Esophagus muscularis mucosa (tissue), 4 donors: ENCODE results near the gene GTPBP6. TPM values are rescaled to one million over a fixed set of nuclear protein-coding genes. Genes with fewer than 3 reads are reported as not detected.

ENCODE experiments used
- DNase-seq: peaks from one replicate; pipeline ENCODE4 v3.0.0-alpha.2; 2017; ENCODE audit errors: extremely low spot score
- H3K27ac ChIP-seq, 4 donors: fragments of 200-600 bp; sonication (generic); replicated peaks in 1 of 4; 1 replicate in 3 of 4; 2 replicates in 1 of 4; pipeline ENCODE4 v1.5.1; 2016 to 2019; ENCODE audit warnings: mild to moderate bottlenecking in 1 of 4
- H3K27me3 ChIP-seq, 4 donors: fragments of 200-600 bp; sonication (generic); one replicate each; pipeline versions ENCODE4 v1.5.1 to v1.6.0; 2016 to 2019
- H3K36me3 ChIP-seq, 4 donors: fragments of 200-600 bp; sonication (generic); one replicate each; pipeline ENCODE4 v1.5.1; 2016 to 2019
- H3K4me1 ChIP-seq, 4 donors: fragments of 200-600 bp; sonication (generic); one replicate each; pipeline ENCODE4 v1.5.1; 2016 to 2019
- H3K4me3 ChIP-seq, 4 donors: fragments of 200-600 bp; sonication (generic); 1 replicate in 2 of 4; 2 replicates in 2 of 4; pipeline ENCODE4 v1.5.1; 2016 to 2019; ENCODE audit warnings: mild to moderate bottlenecking in 4 of 4, moderate library complexity in 1 of 4
- H3K9me3 ChIP-seq, 4 donors: fragments of 200-600 bp; sonication (generic); 1 replicate in 3 of 4; 2 replicates in 1 of 4; pipeline ENCODE4 v1.5.1; 2016 to 2019
- EP300 ChIP-seq: sonication (generic); formaldehyde crosslinking; IDR thresholded peaks from one replicate; pipeline ENCODE4 v1.6.1; 2017; ENCODE audit warnings: antibody characterized with exemption
- POLR2A ChIP-seq: fragments of 450-650 bp; IDR thresholded peaks from one replicate; pipeline ENCODE4 v1.6.1; 2017; ENCODE audit warnings: antibody characterized with exemption, moderate library complexity, mild to moderate bottlenecking, low read depth
- POLR2AphosphoS5 ChIP-seq, 2 donors: sonication (generic); formaldehyde crosslinking; IDR thresholded peaks; one replicate each; pipeline ENCODE4 v1.6.1; 2017; ENCODE audit warnings: antibody characterized with exemption in 2 of 2
- WGBS: methylation state at CpG from one replicate; pipeline ENCODE4 v1.1.5; 2018; 5-methylcytosine and 5-hydroxymethylcytosine counted together
- intact Hi-C: fragments of 100-400 bp; cut with DNase I; formaldehyde crosslinking; loops from one replicate; pipeline ENCODE4 v1.15.1; 2023
- total RNA-seq, 4 donors: library from RNA; depleted of rRNA; stranded (reverse); fragments of >200 nt; gene quantifications; one replicate each; pipeline versions ENCODE4 v1.1.0 to v1.2.1, GENCODE V29; 2016
- TF ChIP-seq, protein P1 (sequence below), 3 experiments: fragments of 200-600 bp in 2 of 3; fragments of 450-650 bp in 1 of 3; sonication (generic) in 2 of 3; IDR thresholded peaks; one replicate each; pipeline ENCODE4 v1.5.1; 2017 to 2019; ENCODE audit warnings: antibody characterized with exemption in 3 of 3, mild to moderate bottlenecking in 2 of 3, moderate library complexity in 1 of 3

Gene GTPBP6
- total RNA-seq, 4 donors from 2014 or later = 31.6 to 61.4 (median 55.5) TPM

DNA sequence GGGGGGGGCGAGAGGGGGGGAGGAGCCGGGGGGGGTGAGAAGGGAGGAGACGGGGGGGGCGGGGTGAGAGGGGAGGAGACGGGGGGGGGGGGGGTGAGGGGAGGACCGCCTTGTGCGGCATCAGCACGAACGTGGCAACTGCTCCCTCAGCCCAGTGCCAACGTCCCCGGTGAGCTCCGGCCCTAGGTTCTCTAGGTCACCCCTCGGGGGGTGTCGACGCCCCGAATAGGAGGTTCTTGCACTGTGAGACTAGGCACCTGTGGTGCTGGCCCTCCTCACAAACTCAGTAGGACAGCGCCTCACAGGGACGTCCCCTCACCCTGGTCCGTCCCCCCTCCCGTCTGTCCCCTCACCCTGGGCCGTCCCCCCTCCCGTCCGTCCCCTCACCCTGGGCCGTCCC lies 21.5 kb upstream of the GTPBP6 start:
- Histone ChIP-seq H3K4me3 (no peak overlapping the region), H3K27ac (no peak overlapping the region), H3K4me1 (no peaks in the 10 kb centered on the region), H3K27me3 (no peaks in the 10 kb centered on the region), H3K36me3 (peaks cover 0 to 58% (median 31%) of the 10 kb centered on the region in 4 donors), H3K9me3 (no peaks in the 10 kb centered on the region)
- intact Hi-C loops = no loop called here
- no peak for TF ChIP-seq POLR2A
- TF ChIP-seq EP300 = no peak
- TF ChIP-seq, protein P1, sequence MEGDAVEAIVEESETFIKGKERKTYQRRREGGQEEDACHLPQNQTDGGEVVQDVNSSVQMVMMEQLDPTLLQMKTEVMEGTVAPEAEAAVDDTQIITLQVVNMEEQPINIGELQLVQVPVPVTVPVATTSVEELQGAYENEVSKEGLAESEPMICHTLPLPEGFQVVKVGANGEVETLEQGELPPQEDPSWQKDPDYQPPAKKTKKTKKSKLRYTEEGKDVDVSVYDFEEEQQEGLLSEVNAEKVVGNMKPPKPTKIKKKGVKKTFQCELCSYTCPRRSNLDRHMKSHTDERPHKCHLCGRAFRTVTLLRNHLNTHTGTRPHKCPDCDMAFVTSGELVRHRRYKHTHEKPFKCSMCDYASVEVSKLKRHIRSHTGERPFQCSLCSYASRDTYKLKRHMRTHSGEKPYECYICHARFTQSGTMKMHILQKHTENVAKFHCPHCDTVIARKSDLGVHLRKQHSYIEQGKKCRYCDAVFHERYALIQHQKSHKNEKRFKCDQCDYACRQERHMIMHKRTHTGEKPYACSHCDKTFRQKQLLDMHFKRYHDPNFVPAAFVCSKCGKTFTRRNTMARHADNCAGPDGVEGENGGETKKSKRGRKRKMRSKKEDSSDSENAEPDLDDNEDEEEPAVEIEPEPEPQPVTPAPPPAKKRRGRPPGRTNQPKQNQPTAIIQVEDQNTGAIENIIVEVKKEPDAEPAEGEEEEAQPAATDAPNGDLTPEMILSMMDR (IDR thresholded peaks at IDR 0.05) = no peak
- no peak for TF ChIP-seq POLR2AphosphoS5 (IDR thresholded peaks at IDR 0.05)
- 92% methylated on average over 16 of the region's 24 CpGs for WGBS
- no peak for DNase-seq

DNA sequence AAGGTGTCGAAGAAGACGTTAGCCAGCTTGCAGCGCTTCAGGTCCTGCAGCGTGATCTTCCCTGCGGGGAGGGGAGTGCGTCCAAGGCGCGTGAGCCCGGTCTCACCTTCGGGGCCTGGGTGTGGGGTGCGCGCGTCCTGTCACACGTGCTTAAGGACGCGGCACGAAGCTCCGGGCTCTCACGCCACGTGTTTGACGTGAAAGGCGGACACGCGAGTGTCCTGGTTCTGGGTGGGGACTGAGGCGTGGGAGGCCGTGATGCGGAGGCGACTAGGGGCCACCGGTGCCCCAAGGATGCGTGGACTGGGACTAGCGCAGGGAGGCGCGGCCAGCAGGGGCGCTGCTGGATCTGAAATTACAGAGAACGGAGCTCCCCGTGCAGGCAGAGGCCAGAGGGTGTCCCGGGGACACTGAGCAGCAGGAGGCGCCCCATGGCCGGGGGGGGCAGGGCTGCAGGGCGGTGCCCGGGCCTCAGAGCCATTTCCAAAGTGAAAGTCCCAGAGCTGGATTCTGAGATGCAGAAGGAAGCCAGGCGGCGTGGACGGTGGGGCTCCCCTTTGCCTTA lies 20.3 kb upstream of the GTPBP6 start:
- no peak for DNase-seq

DNA sequence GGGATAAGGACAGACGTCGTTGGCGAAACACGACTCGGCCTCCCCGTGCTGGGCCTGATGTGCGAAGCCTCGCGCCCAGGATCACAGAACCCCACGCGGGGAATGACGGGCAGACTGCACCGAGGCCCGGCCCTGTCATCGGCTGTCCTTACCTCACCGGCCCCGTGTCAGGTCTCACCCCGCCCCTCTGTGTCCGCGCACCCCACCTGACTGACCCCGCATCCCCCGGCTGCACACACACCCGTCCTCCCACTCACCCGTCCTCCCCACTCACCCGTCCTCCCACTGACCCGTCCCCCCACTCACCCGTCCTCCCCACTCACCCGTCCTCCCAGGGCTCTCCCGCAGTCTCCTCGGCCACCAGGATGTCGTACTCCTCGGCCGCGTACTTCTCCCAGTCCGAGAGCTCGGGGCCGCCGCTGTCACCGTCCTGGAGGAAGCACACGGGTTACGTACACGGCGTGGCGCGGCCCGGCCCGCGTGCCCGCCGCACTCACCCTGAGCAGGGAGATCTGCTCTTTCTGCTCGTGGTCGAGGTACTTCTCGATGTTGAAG lies 19.8 kb upstream of the GTPBP6 start:
- Histone ChIP-seq H3K27me3 (no peaks in the 10 kb centered on the region), H3K9me3 (no peaks in the 10 kb centered on the region), H3K36me3 (peaks cover 0 to 66% (median 29%) of the 10 kb centered on the region in 4 donors), H3K4me1 (no peaks in the 10 kb centered on the region), H3K27ac (no peak overlapping the region), H3K4me3 (no peak overlapping the region)
- DNase-seq = no peak
- intact Hi-C loops = no loop called here
- WGBS = 95% methylated on average over 46 of the region's 53 CpGs
- TF ChIP-seq EP300 = no peak
- TF ChIP-seq, protein P1 (IDR thresholded peaks at IDR 0.05) = no peak
- TF ChIP-seq POLR2A = no peak
- TF ChIP-seq POLR2AphosphoS5 (IDR thresholded peaks at IDR 0.05) = no peak

More for the DNA sequence above, 20.3 kb upstream of the GTPBP6 start:
- H3K36me3 ChIP-seq = peaks cover 0 to 60% (median 24%) of the 10 kb centered on the region in 4 donors
- TF ChIP-seq POLR2AphosphoS5 (IDR thresholded peaks at IDR 0.05) = no peak
- no peak for TF ChIP-seq EP300
- TF ChIP-seq POLR2A = no peak
- TF ChIP-seq, protein P1 (IDR thresholded peaks at IDR 0.05) = no peak
- H3K9me3 ChIP-seq = no peaks in the 10 kb centered on the region
- no peaks in the 10 kb centered on the region for H3K27me3 ChIP-seq
- no peaks in the 10 kb centered on the region for H3K4me1 ChIP-seq
- intact Hi-C loops = no loop called here
- no peak overlapping the region for H3K27ac ChIP-seq
- H3K4me3 ChIP-seq = no peak overlapping the region
- WGBS = 96% methylated on average over 37 of the region's 44 CpGs

DNA sequence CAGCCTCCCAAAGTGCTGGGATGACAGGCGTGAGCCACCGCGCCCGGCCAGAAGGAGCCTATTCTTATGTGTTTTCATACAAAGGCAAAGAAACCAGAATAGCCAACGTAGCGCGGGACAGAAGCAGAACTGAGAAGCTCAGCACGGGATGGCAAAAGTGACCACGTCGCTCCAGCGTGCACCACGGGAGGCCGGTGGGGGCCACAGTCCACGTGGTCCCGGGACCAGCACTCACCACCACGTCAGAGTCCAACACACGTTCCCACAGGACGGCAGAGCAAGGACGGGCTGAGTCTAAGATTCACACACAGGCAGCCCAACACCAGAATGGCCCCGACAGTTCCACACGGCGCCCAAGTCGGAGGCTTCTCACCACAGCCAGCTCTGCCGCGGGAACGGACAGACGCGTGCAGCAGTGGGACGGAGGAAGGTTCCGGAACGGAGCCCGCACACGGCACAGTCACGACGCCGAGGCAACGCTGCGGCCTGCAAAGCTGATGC lies 18.8 kb upstream of the GTPBP6 start:
- no peak overlapping the region for H3K4me3 ChIP-seq
- TF ChIP-seq, protein P1 (IDR thresholded peaks at IDR 0.05) = no peak
- no peak for TF ChIP-seq POLR2A
- TF ChIP-seq POLR2AphosphoS5 (IDR thresholded peaks at IDR 0.05) = no peak
- no peak for TF ChIP-seq EP300
- no peak overlapping the region for H3K27ac ChIP-seq
- 85% methylated on average over 36 of the region's 38 CpGs for WGBS
- H3K27me3 ChIP-seq = peaks cover 0 to 7% (median 0%) of the 10 kb centered on the region in 4 donors
- peaks cover 0 to 74% (median 36%) of the 10 kb centered on the region in 4 donors for H3K36me3 ChIP-seq
- DNase-seq = no peak
- H3K9me3 ChIP-seq = no peaks in the 10 kb centered on the region
- intact Hi-C loops = no loop called here
- no peaks in the 10 kb centered on the region for H3K4me1 ChIP-seq

DNA sequence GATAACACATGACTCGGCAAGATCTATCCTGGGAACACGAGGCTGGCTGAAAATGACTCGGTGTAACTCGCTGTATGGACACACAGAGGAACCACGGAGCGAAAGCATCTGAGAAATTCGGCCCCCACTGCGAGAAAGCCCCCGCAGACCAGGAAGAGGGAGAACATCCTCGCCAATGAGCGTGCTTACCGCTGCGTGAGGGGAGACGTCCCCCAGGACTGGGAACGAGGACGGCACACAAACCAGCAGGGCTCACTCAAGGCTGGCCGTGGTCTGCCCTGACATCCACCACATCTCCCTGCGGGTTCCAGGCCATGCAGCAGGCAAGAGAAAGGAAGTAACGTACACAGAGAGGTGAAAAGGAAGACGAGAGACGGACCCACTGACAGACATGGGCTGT lies 17.6 kb upstream of the GTPBP6 start:
- H3K4me1 ChIP-seq = peaks cover 5 to 7% (median 6%) of the 10 kb centered on the region in 4 donors
- H3K4me3 ChIP-seq = no peak overlapping the region
- 90% methylated on average over 19 of the region's 21 CpGs for WGBS
- intact Hi-C loops = no loop called here
- no peak for TF ChIP-seq EP300
- TF ChIP-seq POLR2A = no peak
- TF ChIP-seq, protein P1 (IDR thresholded peaks at IDR 0.05) = no peak
- no peak for TF ChIP-seq POLR2AphosphoS5 (IDR thresholded peaks at IDR 0.05)
- peaks cover 0 to 66% (median 36%) of the 10 kb centered on the region in 4 donors for H3K36me3 ChIP-seq
- DNase-seq = no peak
- H3K27me3 ChIP-seq = peaks cover 0 to 18% (median 3%) of the 10 kb centered on the region in 4 donors
- H3K9me3 ChIP-seq = no peaks in the 10 kb centered on the region
- no peak overlapping the region for H3K27ac ChIP-seq
